ENCODE results near the gene SETX. TPM values are rescaled to one million over a fixed set of nuclear protein-coding genes. Genes with fewer than 3 reads are reported as not detected.
A peak's percentile ranks its signal among the peaks of the same experiment; 100 is the strongest.

The SETX gene
- total RNA-seq, 1 donor from 2014 or later, result 66.7 TPM

DNA sequence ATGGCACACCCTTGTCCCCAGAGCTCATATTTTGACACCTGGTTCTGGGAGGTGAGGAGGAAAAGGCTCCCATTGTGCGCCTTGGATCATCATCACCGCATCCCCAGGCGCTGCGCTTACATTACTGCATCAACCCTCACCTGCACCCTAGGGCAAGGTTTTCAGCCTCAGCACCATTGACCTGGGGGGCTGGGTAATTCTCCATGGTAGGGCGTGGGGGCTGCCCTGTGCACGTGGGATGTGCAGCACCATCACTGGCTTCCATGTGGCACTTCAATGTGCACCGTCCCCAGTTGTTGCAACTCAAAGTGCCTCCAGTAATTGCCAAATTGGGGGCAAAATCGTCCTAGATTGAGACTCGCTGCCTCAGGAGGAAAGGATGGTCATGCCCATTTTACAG lies 109.3 kb downstream of the SETX start:
- DNase-seq (ENCODE audit: low spot score), result no peak

DNA sequence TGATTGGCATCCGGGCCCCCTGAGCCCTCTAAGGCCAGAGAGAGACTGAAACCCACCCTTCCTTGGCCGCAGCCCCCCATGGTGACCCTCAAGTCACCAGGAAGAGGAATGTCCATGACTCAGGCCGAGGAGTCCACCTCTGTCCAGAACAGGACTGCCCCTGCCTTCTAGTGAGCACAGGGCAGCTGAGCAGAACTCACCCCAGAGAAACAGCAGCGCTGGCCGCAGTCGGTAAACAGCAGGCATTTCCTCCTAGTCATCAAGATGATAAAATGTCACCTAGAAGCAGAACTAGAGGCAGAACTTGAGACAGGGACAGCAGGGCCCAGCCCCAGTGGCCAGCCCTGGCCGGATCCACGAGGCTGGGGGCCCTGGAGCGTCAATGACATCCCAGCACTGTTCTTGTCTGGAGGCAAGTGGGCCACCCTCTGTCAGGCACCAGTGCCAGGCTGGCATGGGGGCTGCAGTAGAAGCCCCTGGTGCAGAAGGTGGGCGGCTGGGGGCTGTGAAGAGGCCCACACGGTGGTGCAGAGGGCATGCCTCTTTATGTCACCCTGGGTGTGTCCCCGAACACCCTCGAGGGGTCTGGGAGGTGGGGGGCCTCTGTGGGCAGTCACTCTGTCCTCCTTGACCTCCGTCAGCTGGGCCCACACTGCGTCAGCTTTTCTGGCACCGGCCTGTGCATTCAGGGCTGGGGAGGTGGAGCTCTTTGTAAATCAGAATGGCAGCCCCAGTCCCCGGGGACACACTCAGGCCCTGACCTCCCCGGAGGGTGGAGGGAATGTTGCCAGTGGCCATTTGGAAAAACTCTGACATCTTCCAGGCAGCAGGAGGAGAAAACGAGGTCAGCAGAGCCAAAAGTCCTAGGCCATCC lies 110.0 kb downstream of the SETX start:
- DNase-seq (ENCODE audit: low spot score) (no peak), ATAC-seq (no peak)
- intact Hi-C loops (cut with DNase I), result no loop called here

More for the DNA sequence above, 109.3 kb downstream of the SETX start:
- intact Hi-C loops (cut with DNase I), result no loop called here
- no peak for ATAC-seq

DNA sequence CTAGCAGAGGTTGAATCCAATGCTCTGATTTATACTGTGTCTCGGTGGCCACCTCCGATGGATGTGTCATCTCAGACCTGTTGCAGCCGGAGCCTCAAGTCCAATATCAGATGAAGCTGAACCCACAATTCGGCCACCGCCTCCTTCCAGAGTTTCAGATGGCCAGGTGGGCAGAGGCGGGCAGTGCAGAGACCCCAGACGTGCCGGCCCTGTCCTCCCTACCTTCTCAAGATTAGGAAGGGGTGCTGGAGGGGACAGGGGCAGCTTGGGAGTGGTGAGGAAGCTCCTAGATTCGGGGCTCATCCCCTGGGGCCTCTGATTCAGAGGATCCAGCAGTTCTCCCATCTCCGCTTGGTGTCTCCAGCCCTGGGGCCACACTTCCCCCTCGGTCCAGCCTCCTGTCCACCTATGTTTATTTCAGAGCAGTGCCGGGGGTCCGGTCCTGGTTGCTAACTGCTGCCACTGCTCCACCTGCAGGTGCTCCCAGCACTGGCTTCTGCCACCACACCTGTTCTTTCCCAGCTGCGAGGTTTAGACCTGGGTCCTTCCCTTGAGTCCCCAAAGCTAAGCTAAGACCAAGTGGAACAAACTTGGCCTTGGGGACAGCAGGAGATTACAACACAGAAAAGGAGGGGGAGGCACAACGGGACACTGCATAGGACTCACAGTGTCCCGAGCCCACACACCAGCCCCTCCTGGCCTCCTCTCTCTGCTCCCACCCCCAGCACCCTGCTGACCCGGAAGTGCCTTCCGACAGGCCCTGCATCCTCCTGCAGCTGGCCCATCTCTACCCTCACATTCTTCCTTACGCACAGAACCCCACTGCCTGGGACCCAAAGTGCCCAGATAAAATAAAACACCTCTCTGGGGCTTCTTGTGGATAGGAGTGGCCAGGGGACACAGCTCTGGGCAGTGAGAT lies 111.4 kb downstream of the SETX start:
- DNase-seq (ENCODE audit: low spot score) (no peak), ATAC-seq (no peak)
- intact Hi-C loops (cut with DNase I), result no loop called here

DNA sequence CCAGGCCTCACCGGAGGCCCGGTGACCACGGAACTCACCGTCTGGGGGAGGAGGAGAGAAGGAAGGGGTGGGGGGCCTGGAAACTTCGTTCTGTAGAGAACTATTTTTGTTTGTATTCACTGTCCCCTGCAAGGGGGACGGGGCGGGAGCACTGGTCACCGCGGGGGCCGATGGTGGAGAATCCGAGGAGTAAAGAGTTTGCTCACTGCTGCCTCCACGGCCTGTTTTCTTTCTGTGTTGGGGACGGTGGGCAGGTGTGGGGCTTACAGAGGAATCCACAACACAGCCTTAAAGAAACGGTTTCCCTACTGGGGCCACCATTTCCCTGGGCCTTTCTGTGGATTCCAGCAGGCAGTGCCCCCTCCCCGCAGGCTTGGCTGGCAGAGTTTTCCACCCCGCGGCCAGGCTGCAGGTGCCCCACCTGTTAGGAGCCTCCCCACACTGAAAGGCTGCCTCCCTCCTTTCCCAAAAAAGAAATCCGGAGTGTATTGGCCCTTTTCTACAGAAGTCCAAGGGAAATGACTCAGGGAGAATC lies 112.1 kb downstream of the SETX start:
- ATAC-seq (no peak), DNase-seq (ENCODE audit: low spot score) (no peak)
- intact Hi-C loops (cut with DNase I), result no loop called here

DNA sequence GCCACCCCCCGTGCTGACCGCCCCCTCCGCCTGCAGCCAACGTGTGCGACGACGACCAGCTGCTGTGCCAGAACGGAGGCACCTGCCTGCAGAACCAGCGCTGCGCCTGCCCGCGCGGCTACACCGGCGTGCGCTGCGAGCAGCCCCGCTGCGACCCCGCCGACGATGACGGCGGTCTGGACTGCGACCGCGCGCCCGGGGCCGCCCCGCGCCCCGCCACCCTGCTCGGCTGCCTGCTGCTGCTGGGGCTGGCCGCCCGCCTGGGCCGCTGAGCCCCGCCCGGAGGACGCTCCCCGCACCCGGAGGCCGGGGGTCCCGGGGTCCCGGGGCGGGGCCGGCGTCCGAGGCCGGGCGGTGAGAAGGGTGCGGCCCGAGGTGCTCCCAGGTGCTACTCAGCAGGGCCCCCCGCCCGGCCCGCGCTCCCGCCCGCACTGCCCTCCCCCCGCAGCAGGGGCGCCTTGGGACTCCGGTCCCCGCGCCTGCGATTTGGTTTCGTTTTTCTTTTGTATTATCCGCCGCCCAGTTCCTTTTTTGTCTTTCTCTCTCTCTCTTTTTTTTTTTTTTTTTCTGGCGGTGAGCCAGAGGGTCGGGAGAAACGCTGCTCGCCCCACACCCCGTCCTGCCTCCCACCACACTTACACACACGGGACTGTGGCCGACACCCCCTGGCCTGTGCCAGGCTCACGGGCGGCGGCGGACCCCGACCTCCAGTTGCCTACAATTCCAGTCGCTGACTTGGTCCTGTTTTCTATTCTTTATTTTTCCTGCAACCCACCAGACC lies 112.8 kb downstream of the SETX start:
- no peak for DNase-seq (ENCODE audit: low spot score)
- no peak for ATAC-seq
- intact Hi-C loops (cut with DNase I), result no loop called here

DNA sequence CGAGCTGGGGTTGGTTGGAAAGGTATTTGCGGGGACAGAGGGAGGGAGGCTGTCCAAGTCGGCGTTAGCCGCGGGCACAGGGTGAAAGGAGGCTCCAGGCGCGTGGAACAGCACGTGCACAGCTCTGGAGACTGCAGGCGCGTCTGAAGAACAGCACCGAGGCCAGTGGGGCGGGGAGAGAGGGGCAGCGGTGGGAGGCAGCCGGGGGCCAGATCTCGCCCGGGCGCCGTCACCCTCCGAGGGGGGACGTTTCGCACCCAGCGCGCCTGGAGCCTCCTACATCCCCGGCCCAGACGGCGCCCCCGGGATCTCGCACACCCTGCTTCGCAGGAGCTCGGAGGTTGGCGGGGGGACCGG lies 113.3 kb downstream of the SETX start:
- intact Hi-C loops (cut with DNase I), result no loop called here
- DNase-seq (ENCODE audit: low spot score), result peak; percentile 70
- ATAC-seq, result no peak

DNA sequence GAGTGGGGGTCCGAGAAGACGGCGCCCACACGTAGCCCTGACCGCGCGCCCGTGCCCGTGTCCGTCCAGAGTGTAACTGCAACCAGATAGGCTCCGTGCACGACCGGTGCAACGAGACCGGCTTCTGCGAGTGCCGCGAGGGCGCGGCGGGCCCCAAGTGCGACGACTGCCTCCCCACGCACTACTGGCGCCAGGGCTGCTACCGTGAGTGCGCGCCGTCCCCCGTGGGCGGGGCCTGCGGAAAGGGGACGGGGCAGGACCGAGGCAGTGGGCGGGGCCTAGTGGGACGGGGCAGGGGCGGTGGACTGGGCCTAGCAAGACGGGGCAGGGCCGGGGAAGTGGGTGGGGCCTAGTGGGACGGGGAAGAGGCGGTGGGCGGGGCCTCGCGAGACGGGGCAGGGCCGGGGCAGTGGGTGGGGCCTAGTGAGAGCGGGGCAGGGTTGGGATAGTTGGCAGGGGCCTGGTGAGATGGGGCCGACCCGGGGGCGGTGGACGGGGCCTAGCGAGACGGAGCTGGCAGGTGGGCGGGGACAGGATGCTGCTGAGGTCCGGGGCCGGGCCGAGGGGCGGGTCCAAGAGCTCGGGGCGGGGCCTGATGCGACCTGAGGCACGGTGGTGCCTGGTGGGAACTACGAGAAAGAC lies 113.8 kb downstream of the SETX start:
- ATAC-seq (peak; percentile 96), DNase-seq (ENCODE audit: low spot score) (peak; percentile 99)
- intact Hi-C loops (cut with DNase I), result no loop called here

DNA sequence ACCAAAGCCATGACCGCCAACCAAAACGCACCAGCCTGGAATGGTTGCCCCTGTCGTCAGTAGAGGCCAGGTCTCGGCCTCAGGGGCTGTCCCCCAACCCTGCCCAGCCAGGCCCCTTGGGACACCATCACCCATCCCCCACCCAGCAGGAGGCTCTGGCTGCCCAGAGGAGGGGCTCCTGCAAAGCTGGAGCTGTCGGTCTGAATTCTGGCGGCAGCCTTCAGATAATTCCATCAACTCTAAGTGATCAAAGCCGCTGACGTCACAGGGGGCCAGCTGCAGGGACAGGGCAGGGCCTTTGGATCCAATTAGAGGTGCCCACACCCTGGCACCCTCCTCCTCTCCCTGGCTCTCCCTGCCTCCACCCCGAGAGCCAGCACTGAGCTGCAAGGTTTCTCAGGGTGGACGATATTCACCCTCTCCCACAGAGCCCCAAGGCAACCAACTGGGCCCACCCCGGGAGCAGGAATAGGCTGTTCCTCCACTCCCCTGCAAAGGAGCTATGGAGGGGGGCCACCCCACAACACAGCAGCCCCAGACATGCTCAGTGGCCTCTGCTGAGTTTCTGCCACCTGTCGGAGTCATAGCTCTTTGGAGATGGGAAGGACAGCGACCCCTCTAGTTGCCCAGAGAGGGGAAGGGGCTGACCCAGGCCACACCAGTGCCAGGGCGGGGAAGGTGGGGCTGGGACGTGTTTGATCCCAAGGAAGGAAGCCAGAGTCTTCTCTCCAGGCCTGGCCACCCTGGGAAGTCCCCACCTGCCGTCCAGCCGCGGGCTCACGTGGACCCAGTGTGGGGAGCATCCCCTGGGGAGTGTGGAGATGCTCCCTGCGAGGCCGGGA lies 114.6 kb downstream of the SETX start:
- ATAC-seq (no peak), DNase-seq (ENCODE audit: low spot score) (no peak)
- intact Hi-C loops (cut with DNase I), result loop anchor here (5.0 kb wide), 1 partner anchor 478 kb away; no protein-coding TSS in a partner anchor

DNA sequence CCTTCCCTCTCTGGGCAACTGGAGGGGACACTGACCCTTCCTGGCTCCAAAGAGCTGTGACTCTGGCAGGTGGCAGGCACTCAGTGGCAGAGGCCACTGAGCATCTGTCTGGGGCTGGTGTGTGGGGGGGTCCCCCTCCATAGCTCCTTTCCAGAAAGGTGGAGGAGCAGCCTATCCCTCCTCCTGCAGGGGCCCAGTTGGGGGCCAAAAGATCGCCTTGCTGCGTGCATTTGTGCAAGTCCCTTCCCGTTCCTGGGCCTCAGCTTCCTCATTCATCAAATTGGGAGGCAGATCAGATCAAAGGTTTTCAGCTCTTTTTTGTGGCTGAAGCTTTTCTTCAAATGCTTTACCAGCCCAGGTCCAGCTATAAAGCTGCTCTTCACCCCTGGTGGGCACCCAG lies 115.3 kb downstream of the SETX start:
- ATAC-seq (no peak), DNase-seq (ENCODE audit: low spot score) (no peak)
- intact Hi-C loops (cut with DNase I), result loop anchor here (5.0 kb wide), 1 partner anchor 477 kb away; no protein-coding TSS in a partner anchor

DNA sequence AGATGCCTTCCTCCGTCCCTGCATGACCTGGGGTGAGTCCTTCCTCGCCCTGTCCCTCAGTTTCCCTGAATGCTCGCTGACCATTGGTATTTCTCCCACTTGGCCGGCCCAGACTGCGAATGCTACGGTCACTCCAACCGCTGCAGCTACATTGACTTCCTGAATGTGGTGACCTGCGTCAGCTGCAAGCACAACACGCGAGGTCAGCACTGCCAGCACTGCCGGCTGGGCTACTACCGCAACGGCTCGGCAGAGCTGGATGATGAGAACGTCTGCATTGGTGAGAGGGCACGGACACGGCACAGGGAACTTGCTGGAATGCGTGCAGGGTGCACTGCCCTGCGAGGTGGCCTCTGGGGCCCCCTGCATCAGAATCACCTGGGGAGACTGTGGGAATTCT lies 115.8 kb downstream of the SETX start:
- DNase-seq (ENCODE audit: low spot score) (no peak), ATAC-seq (no peak)
- intact Hi-C loops (cut with DNase I), result loop anchor here (5.0 kb wide), 1 partner anchor 477 kb away; no protein-coding TSS in a partner anchor

DNA sequence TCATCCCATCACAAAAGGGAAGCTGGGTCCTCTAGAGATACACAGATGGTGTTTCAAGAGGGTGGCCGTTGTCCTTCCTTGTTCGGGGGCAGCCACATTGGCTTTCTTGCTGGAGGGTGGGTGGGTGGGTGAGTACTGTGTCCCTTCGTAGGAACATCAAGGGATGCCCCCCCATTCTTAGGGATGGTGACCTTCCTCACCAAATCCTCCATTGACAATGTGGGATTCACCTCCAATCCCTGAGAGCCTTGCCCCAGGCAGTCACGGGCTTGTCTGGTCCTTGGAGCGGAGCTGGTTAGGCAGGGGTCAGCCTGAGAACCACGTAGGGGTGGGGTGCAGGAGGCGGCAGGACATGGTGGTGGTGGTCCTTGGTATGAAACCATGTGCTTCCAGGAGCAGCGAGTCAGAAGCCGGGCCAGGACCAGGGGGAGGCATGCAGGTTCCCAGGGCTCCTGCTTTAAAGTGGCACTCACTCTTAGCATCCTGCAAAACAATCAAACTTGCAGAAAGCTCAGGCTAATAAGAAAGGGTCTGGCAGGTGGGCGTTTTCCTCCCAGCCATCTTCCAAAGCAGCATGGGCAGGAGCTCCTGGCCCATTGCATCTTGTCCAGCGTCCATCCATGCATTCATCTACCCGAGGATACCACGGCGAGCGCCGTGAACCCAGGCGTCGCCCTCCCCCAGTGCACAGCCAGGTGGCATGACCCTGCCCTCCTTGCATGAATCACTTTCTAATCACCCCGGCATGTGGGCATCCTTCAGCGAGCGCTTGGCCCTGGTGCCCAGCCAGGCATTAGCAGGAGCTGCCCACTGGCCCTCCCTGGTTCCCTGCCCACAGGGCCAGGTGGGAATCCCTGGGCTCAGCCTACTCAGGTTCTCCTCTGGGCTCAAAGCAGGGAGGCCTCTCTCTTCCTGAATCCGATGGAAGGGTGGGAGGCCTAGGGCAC lies 116.5 kb downstream of the SETX start:
- DNase-seq (ENCODE audit: low spot score) (no peak), ATAC-seq (no peak)
- intact Hi-C loops (cut with DNase I), result loop anchor here (5.0 kb wide), 1 partner anchor 476 kb away; no protein-coding TSS in a partner anchor

DNA sequence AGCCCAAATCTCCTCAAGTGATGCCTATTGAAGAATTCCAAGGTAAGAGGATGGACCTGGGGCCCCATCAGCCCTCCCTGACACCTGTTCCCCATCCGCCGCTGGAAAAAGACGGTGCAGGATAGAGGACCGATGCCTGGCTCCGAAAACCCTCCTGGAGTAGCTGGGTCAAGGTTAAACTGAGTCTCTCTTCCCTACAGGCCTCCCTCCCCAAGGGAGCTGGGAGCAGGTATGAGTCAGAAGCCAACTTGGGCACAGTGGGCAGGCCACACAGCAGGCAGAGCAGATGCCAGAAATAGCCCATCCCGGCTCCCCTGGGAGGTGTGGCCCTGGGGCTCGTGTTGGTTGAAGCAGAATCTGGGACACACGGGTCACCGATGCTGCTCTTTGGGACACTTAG lies 117.3 kb downstream of the SETX start:
- ATAC-seq (no peak), DNase-seq (ENCODE audit: low spot score) (no peak)
- intact Hi-C loops (cut with DNase I), result loop anchor here (5.0 kb wide), 1 partner anchor 475 kb away; no protein-coding TSS in a partner anchor

DNA sequence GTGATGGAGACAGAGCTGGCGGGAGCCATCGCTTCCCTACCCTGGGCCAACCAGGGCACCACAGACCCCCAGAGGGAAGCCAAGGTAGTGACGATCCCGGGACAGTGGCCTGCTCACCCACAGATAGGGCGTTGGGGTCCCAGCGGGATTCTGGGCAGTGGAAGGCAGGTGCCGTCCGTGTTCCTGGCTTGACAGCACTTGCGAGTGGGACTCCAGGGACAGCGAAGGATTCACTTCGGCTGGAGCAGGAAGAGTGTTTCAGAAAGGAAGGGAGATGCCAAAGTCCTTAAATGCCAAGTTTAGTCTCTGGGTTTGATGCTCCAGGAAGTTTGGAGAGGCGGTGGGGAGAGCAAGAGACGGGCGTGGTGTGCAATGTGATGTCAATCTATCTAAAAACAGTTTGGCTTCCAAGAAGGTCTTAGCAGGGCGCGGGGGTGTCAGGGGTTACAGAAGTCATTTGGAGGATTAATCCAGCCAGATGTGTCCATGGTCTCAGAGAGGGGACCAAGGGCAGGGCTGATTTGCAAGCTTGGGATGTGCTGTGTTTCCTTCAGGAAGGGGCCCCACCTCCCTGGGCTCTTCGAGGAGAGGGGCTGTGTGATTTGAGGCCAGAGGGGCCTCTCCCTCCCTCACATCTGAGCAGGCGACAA lies 118.0 kb downstream of the SETX start:
- ATAC-seq (no peak), DNase-seq (ENCODE audit: low spot score) (no peak)
- intact Hi-C loops (cut with DNase I), result loop anchor here (1.0 to 5.0 kb wide), 2 partner anchors 21 to 474 kb away; no protein-coding TSS in a partner anchor

DNA sequence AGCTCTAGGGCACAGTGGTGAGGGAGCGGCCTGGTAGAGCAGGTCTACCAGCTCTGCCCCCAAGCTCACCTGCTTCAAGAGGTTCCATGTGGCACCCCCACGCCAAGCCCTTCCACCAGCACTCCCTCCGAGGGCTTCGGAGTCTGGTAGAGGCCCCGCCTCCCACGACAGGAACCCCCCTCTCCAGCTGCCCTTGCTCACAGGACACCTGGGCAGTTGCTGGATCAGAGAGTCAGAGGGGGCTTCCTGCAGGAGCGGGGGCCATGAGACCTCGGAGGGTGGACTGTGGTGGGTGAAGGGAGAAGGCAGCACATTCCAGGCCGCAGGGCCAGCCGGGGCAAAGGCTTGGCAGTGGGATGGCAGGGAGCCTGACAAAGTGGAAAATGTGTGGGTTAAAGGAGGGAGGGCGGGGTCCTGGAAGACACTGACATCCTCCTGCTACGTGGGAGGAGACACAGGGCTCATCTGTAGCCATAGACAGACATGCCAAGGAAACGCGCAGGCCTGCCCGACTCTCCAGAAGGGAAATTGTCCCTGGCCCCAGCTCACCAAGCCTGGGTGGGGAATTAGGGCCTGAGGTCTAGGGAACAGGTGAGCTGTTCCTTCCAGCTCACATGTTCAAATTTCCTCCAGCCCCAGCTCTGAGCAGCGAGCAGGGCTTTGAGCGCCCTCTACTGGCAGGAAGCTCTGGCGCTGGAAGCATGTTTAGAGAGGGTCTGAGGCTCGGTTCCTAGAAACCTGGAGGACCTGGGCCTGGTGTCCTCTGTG lies 118.7 kb downstream of the SETX start:
- DNase-seq (ENCODE audit: low spot score) (peak; percentile 89), ATAC-seq (no peak)

DNA sequence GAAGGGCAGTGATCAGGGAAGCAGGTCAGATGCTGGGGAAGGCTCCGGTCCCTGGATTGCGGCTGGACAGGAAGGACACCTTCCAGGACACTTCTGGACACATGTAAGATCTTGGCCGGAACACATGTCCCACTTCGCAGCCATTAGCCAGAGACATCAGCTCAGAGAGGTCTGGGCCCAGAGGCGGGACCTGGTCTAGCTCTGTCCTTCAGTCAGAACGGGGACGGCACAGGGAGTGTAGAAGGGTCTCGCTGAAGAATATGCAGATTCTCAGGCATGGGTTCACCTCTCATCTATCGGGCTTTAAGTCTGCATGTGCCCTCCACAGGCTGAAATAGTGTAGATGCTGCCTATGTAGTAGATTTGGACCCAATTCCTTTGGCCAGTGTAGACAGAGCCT lies 119.7 kb downstream of the SETX start:
- DNase-seq (ENCODE audit: low spot score) (no peak), ATAC-seq (no peak)
- intact Hi-C loops (cut with DNase I), result loop anchor here (5.0 kb wide), 1 partner anchor 473 kb away; no protein-coding TSS in a partner anchor

More for the DNA sequence above, 118.7 kb downstream of the SETX start:
- intact Hi-C loops (cut with DNase I), result loop anchor here (1.0 to 5.0 kb wide), 2 partner anchors 21 to 474 kb away; no protein-coding TSS in a partner anchor
